HepG2 (cell line): Measurements from ENCODE around the gene DHX8. TPM values are rescaled to one million over a fixed set of nuclear protein-coding genes. Genes with fewer than 3 reads are reported as not detected.
A peak's percentile ranks its signal among the peaks of the same experiment; 100 is the strongest.

Experiments used
- HES4 ChIP-seq: sonication (generic); formaldehyde crosslinking; IDR thresholded peaks from 2 replicates; pipeline ENCODE4 v1.9.0; 2021; ENCODE audit warnings: mild to moderate bottlenecking, missing genetic modification reagents, borderline replicate concordance
- HNRNPK ChIP-seq: fragments of 200-400 bp; formaldehyde crosslinking; IDR thresholded peaks from 2 replicates; pipeline ENCODE4 v1.6.1; 2018; ENCODE audit warnings: low read length, low read depth, moderate library complexity, mild to moderate bottlenecking; ENCODE audit not compliant: poor library complexity, severe bottlenecking
- KLF11 ChIP-seq: IDR thresholded peaks from 2 replicates; pipeline ENCODE4 v1.6.1; 2016; ENCODE audit warnings: missing compliant biosample characterization
- RAD21 ChIP-seq: fragments of 450-650 bp; formaldehyde crosslinking; IDR thresholded peaks from 2 replicates; pipeline ENCODE4 v1.5.0; 2020; ENCODE audit warnings: mild to moderate bottlenecking
- REL ChIP-seq: sonication (generic); formaldehyde crosslinking; conservative IDR thresholded peaks from 2 replicates; pipeline ENCODE4 v1.8.0; 2022; ENCODE audit warnings: mild to moderate bottlenecking, missing genetic modification reagents, moderate library complexity
- SUZ12 ChIP-seq: fragments of 150-350 bp; IDR thresholded peaks from 2 replicates; pipeline ENCODE4 v1.6.1; 2014; ENCODE audit warnings: low read depth, low read length
- TEAD2 ChIP-seq: sonication (generic); formaldehyde crosslinking; IDR thresholded peaks from 2 replicates; pipeline ENCODE4 v1.9.0; 2021; ENCODE audit warnings: missing genetic modification reagents
- U2AF2 ChIP-seq: fragments of 200-400 bp; formaldehyde crosslinking; IDR thresholded peaks from 2 replicates; pipeline ENCODE4 v1.6.1; 2017; ENCODE audit warnings: low read depth, mild to moderate bottlenecking, low read length
- ZNF33B ChIP-seq: sonication (generic); formaldehyde crosslinking; IDR thresholded peaks from 2 replicates; pipeline ENCODE4 v1.5.1; 2020; ENCODE audit warnings: mild to moderate bottlenecking, missing genetic modification reagents
- polyA plus RNA-seq, 8 experiments: library from polyadenylated mRNA; depleted of rRNA in 3 of 8; stranded (reverse) in 7 of 8; unstranded in 1 of 8; fragments of >200 nt; fragmentation: Illumina TruSeq in 4 of 8; extraction: Trizol in 4 of 8; gene quantifications; 2 replicates each; pipeline versions ENCODE4 v1.2.1 to v1.2.3, GENCODE V29; 2011 to 2016; ENCODE audit warnings: low read depth in 4 of 8, missing spikeins in 1 of 8, mixed read lengths in 1 of 8; ENCODE audit not compliant: insufficient read depth in 1 of 8
- total RNA-seq, 5 experiments: library from RNA; depleted of rRNA; stranded (reverse); fragments of >200 nt; fragmentation: Illumina TruSeq; extraction: Trizol; gene quantifications; 2 replicates each; pipeline ENCODE4 v1.2.3, GENCODE V29; 2016; ENCODE audit warnings: low read depth in 1 of 5
- TF ChIP-seq, protein P1 (sequence below): sonication (generic); formaldehyde crosslinking; IDR thresholded peaks from 2 replicates; pipeline ENCODE4 v1.5.0; 2020; ENCODE audit warnings: mild to moderate bottlenecking, missing genetic modification reagents
- TF ChIP-seq, protein P2 (sequence below): sonication (generic); formaldehyde crosslinking; IDR thresholded peaks from 2 replicates; pipeline ENCODE4 v1.5.0; 2020; ENCODE audit warnings: mild to moderate bottlenecking, missing genetic modification reagents, borderline replicate concordance
- TF ChIP-seq, protein P3 (sequence below): sonication (generic); formaldehyde crosslinking; IDR thresholded peaks from 2 replicates; pipeline ENCODE4 v1.5.0; 2020; ENCODE audit warnings: missing genetic modification reagents
- TF ChIP-seq, protein P4 (sequence below): sonication (generic); IDR thresholded peaks from 2 replicates; pipeline ENCODE4 v1.6.1; 2016; ENCODE audit warnings: low read depth, borderline replicate concordance
- TF ChIP-seq, protein P5 (sequence below): sonication (generic); formaldehyde crosslinking; IDR thresholded peaks from 2 replicates; pipeline ENCODE4 v1.4.0; 2020; ENCODE audit warnings: missing genetic modification reagents

The DHX8 gene
- total and polyA plus RNA-seq, 2 of the 13 experiments (the other 11 are each of a cell fraction or from before 2014, with no cell fraction given) = 24.8 to 48.9 TPM

DNA sequence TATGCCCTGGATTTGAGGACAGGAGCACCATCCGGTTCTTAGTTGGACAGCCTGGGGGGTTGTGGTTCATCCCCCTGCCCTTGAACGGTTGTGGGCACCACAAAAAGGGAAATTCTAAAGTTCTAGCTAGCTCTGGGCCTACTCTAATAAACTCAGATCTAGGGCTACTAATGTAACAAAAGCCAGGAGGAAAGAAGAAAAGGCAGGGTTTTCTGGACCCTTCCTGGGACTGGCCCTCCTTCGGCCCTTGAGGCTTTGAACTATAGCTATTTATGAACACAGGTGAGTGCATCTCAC, 47.3 kb downstream of the DHX8 start (continued):
- TF ChIP-seq, protein P1, sequence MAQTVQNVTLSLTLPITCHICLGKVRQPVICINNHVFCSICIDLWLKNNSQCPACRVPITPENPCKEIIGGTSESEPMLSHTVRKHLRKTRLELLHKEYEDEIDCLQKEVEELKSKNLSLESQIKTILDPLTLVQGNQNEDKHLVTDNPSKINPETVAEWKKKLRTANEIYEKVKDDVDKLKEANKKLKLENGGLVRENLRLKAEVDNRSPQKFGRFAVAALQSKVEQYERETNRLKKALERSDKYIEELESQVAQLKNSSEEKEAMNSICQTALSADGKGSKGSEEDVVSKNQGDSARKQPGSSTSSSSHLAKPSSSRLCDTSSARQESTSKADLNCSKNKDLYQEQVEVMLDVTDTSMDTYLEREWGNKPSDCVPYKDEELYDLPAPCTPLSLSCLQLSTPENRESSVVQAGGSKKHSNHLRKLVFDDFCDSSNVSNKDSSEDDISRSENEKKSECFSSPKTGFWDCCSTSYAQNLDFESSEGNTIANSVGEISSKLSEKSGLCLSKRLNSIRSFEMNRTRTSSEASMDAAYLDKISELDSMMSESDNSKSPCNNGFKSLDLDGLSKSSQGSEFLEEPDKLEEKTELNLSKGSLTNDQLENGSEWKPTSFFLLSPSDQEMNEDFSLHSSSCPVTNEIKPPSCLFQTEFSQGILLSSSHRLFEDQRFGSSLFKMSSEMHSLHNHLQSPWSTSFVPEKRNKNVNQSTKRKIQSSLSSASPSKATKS (CRISPR knock-in tag) = no peak
- TF ChIP-seq, protein P2, sequence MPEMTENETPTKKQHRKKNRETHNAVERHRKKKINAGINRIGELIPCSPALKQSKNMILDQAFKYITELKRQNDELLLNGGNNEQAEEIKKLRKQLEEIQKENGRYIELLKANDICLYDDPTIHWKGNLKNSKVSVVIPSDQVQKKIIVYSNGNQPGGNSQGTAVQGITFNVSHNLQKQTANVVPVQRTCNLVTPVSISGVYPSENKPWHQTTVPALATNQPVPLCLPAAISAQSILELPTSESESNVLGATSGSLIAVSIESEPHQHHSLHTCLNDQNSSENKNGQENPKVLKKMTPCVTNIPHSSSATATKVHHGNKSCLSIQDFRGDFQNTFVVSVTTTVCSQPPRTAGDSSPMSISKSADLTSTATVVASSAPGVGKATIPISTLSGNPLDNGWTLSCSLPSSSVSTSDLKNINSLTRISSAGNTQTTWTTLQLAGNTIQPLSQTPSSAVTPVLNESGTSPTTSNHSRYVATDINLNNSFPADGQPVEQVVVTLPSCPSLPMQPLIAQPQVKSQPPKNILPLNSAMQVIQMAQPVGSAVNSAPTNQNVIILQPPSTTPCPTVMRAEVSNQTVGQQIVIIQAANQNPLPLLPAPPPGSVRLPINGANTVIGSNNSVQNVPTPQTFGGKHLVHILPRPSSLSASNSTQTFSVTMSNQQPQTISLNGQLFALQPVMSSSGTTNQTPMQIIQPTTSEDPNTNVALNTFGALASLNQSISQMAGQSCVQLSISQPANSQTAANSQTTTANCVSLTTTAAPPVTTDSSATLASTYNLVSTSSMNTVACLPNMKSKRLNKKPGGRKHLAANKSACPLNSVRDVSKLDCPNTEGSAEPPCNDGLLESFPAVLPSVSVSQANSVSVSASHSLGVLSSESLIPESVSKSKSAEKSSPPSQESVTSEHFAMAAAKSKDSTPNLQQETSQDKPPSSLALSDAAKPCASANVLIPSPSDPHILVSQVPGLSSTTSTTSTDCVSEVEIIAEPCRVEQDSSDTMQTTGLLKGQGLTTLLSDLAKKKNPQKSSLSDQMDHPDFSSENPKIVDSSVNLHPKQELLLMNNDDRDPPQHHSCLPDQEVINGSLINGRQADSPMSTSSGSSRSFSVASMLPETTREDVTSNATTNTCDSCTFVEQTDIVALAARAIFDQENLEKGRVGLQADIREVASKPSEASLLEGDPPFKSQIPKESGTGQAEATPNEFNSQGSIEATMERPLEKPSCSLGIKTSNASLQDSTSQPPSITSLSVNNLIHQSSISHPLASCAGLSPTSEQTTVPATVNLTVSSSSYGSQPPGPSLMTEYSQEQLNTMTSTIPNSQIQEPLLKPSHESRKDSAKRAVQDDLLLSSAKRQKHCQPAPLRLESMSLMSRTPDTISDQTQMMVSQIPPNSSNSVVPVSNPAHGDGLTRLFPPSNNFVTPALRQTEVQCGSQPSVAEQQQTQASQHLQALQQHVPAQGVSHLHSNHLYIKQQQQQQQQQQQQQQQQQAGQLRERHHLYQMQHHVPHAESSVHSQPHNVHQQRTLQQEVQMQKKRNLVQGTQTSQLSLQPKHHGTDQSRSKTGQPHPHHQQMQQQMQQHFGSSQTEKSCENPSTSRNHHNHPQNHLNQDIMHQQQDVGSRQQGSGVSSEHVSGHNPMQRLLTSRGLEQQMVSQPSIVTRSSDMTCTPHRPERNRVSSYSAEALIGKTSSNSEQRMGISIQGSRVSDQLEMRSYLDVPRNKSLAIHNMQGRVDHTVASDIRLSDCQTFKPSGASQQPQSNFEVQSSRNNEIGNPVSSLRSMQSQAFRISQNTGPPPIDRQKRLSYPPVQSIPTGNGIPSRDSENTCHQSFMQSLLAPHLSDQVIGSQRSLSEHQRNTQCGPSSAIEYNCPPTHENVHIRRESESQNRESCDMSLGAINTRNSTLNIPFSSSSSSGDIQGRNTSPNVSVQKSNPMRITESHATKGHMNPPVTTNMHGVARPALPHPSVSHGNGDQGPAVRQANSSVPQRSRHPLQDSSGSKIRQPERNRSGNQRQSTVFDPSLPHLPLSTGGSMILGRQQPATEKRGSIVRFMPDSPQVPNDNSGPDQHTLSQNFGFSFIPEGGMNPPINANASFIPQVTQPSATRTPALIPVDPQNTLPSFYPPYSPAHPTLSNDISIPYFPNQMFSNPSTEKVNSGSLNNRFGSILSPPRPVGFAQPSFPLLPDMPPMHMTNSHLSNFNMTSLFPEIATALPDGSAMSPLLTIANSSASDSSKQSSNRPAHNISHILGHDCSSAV = no peak
- TF ChIP-seq HES4 (CRISPR knock-in tag) (0 out of 2 replicates have a peak, but pooled peaks have one; percentile 16), U2AF2 (no peak), ZNF33B (CRISPR knock-in tag) (no peak), SUZ12 (no peak), RAD21 (CRISPR knock-in tag) (no peak), TEAD2 (no peak), KLF11 (no peak), REL (CRISPR knock-in tag) (no peak), HNRNPK (no peak)
- TF ChIP-seq, protein P3, sequence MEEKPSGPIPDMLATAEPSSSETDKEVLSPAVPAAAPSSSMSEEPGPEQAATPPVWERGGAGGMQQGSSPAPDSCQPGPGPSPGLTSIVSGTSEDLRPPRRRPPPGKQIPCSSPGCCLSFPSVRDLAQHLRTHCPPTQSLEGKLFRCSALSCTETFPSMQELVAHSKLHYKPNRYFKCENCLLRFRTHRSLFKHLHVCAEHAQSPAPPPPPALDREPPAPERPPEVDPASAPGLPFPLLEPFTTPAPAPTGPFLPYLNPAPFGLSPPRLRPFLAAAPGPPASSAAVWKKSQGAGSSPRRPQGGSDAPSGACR = no peak
- TF ChIP-seq, protein P4, sequence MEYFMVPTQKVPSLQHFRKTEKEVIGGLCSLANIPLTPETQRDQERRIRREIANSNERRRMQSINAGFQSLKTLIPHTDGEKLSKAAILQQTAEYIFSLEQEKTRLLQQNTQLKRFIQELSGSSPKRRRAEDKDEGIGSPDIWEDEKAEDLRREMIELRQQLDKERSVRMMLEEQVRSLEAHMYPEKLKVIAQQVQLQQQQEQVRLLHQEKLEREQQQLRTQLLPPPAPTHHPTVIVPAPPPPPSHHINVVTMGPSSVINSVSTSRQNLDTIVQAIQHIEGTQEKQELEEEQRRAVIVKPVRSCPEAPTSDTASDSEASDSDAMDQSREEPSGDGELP = no peak
- TF ChIP-seq, protein P5, sequence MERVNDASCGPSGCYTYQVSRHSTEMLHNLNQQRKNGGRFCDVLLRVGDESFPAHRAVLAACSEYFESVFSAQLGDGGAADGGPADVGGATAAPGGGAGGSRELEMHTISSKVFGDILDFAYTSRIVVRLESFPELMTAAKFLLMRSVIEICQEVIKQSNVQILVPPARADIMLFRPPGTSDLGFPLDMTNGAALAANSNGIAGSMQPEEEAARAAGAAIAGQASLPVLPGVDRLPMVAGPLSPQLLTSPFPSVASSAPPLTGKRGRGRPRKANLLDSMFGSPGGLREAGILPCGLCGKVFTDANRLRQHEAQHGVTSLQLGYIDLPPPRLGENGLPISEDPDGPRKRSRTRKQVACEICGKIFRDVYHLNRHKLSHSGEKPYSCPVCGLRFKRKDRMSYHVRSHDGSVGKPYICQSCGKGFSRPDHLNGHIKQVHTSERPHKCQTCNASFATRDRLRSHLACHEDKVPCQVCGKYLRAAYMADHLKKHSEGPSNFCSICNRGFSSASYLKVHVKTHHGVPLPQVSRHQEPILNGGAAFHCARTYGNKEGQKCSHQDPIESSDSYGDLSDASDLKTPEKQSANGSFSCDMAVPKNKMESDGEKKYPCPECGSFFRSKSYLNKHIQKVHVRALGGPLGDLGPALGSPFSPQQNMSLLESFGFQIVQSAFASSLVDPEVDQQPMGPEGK (CRISPR knock-in tag) = no peak
